Occipital lobe (tissue), 2 donors: Measurements from ENCODE around the gene GBX1. TPM values are rescaled to one million over a fixed set of nuclear protein-coding genes. Genes with fewer than 3 reads are reported as not detected.

ENCODE experiments used
- DNase-seq: peaks from one replicate; lab custom pipeline; 2025; lab: John Stamatoyannopoulos, UW
- total RNA-seq: library from RNA; depleted of rRNA; stranded (reverse); fragments of >200 nt; gene quantifications from one replicate; pipeline ENCODE4 v1.2.3, GENCODE V29; 2014

The GBX1 gene
- total RNA-seq, 1 donor from 2014 or later = not detected

DNA sequence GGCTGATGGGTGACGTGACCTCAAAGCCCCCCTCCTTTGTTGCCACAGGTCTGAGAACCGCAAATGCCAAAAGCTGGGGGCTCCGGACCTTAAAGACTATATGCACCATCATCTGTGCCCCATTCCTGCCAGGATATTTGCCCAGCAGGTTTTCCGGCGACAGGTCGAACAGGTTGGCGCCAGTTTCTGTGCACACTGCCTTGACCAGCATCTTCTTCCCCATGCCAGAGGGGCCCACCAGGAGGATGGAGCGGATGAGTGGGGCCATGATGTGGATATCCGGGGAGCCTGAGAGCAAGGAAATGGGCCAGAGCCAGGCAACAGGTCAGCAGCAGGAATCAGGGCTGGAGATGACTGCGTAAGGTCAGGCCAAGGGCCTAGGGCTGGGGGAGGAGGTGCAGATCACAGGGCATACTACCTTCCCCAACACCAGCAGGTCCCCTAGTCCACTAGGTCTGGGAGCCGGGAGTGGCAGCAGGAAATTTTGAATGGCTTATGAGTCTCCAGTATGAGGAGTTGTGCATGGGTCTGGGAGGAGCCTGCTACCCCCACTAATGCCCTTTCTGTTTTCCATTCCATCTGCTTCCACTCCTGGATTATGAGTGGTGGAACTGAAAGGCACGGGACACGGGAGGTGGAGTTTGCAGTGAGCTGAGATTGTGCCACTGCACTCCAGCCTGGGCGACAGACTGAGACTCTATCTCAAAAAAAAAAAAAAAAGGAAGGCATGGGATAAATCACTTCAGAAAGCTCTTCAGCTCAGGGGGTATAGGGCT, 25.9 kb upstream of the GBX1 start:
- DNase-seq = no peak

DNA sequence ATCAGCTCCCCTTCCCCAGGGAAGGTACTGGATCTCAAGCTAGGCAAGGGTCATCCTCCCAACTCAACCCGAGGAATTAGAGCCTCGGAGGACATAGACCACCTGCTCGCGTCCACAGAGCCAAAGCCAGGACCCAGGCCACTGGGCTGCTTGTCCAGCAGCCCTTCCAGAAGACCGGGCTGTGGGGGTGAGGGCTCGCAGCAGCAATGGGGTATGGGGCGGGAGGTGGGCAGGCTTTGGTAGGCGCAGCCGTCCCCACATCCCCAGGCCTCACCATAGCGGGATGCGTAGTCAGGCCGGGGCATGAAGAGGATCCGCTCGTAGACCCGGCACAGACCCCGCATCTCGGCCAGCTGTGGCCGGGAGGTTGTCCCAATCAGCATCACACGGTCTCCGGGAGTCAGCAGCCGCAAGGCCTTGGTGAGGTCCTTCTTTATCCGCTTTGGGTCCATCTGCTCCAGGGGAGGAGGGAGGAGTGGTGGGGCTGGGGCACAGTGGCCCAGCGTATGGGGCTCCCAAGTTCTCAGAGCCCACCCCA, 24.6 kb upstream of the GBX1 start:
- no peak for DNase-seq

DNA sequence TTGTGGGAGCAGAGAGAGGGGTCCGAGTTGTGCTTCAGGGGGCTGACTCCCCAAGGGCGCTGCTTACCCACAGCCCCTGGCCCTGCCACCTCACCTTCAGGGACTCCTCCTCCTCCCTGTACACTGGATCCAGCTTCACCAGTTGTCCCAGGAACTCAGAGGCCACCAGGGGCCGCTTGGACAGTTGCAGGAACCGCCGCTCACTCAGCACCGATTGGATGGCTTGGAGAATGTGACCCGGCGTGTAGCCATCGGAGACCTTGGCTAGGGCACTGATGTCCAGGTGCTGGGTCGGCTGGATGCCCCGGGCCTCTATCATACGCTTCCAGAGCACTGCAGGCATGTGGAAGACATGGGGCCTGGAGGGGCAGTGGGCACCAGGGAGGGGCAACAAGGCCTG, 24.1 kb upstream of the GBX1 start:
- DNase-seq = no peak

DNA sequence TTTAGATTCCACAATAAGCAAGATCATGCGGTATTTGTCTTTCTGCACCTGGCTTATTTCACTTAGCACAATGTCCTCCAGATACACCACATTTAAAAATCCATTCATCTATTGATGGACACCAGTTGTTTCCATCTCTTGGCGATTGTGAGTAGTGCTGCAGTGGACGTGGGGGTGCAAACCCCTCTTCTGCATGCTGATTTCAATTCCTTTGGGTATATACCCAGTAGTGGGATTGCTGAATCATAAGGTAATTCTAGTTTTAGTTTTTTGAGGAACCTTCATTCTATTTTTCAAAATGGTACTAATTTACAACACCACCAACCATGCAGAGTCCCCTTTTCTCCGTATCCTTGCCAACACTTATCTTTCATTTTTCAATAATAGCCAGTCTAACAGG, 21.5 kb upstream of the GBX1 start:
- no peak for DNase-seq

DNA sequence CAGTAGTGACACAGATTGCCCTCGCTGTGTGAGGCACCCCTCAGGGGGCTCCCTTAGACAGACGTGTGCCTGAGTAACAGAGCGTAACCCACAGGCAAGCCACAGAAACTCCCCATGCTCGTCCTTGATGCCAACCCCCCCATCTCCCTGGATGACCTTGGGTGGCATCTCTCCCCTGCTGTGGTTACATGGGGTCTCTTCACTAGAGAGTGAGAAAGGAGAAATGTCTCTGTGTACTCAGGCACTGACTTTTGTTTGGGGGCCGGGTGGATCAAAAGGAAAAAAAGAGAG, 20.7 kb upstream of the GBX1 start:
- DNase-seq = no peak

DNA sequence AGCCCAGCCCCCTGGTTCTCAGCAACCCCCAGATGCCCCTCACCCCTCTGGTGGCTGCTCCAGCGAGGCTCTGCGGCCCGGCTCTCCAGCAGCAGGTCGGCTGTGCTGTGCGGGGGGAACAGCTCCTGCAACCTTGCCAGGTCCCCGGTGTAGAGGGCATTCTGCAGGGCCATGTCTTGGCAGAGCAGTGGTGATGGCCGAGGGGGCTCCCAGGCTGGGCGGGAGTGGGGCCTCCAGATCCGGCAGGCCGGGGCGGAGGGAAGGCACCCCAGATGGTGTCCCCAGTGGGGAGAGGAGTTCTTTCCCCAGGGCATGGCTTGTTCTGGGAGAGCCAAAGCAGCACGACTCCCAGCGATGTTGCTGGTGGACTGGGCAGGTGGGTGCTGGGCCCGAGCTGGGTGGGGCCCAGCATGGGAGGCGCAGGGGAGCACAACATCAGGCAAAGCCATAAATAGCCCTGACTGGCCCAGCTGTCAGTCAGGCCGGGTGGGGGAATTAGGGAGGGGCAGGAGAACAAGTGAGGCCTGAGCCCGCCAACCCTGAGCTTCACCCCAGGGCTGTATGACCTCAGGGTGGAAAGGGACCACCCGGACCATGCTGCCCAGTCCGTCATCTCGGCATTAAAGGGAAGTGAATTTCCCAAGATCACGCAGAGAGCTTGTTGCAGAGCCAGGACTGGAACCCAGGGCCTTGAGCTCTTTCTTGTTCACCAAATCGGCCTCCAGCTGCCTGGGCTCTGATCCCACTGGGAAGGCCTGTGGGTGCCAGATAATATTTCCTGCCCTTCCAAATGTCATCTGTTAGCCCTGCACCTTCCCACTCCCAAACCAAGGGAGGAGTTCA, 20.1 kb upstream of the GBX1 start:
- DNase-seq = no peak

DNA sequence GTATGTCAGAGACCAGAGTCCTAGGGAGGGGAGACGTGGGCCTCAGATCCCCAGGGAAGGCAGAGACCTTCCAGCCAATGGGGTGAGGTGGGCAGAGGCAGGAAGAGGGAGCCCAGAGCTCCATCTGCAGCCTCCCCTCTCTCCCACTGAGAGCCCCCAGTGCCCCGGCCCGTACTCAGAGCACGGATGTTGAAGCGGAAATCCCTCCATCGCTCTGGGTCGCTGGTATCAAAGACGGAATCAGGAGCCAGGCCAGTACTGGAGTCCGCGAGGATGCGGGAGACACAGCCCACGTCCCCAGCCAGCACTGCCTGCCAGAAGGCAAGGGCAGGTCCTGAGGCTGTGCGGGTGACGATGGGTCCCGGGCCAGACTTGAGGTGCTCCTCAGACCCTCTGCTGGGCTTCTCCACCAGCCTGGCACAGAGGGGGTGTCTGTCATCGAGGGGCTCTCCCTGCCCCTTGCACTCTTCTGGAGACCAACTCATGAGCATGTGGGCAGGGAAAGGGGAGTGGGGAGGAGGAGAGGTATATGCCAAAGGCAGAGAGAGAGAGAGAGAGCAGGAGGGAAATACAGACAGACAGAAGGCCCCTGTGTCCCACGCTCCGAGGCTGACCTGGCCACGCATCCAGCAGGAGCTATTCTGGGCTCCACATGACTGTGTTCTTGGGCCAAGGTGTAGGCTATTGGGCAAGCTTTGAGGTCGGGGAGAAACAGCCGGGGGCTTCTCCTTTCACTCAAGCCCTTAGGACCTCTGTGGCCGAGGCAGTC, 19.3 kb upstream of the GBX1 start, which contains the start of gene ASB10:
ASB10 (minus strand) TSS at position 611 of the 769 bp plus-strand sequence; CDS start at position 491, 120 bp downstream.
- DNase-seq = no peak

DNA sequence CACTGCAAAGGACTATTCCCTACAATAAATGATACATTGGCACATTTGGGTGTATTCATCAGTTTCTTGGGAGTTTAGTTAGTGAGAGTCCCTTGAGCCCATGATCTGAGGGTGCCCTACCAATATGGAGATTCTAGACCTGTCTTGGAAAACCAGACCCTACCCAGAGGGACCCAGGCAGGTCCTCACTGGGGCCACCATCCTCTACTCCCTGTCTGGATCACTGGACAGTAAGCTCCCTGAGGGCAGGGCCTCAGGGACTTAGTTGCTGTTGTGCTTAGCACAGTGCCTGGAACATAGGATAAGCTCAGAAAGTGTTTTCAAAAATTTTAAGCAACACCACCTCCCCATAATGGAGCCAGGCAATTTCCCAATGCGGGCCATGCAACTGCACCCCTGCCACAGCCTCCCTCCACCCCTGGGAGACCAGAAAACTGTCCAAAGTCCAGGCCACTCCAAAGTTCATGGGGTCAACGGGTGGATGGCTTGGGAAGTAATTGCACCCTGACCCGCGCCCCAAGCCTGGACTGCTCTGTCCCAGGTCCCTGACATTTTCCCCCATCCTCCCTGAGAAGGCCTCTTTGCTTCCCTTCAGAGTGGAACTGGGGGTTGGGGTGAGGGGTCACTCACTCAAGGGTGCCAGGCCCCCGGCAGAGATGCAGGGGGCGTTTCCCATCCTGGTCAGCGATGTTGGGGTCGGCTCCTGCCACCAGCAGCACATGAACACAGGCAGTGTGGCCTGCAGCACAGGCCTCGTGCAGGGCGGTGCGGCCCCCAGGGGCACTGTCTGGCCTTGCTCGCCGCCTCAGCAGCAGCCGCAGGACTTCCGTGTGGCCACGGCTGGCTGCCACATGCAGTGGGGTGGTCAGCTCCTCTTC, 18.5 kb upstream of the GBX1 start:
- no peak for DNase-seq

DNA sequence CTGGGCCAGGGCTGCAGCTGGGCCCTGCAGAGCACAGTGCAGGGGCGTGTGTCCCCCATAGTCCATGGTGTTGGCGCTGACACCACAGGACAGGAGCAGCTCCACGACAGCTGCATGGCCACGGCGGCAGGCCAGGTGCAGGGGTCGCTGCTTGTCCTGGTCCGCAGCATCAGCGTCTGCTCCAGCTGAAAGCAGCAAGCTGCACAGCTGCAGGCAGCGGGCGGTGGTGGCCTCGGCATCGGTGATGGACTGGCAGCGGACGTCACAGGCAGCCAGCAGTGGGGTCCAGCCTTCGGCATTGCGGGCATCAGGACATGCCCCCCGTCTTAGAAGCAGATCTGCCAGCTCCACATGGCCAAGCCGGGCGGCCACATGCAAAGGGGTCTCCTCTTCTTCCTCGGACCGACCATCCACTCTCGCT, 13.5 kb upstream of the GBX1 start:
- DNase-seq = no peak

DNA sequence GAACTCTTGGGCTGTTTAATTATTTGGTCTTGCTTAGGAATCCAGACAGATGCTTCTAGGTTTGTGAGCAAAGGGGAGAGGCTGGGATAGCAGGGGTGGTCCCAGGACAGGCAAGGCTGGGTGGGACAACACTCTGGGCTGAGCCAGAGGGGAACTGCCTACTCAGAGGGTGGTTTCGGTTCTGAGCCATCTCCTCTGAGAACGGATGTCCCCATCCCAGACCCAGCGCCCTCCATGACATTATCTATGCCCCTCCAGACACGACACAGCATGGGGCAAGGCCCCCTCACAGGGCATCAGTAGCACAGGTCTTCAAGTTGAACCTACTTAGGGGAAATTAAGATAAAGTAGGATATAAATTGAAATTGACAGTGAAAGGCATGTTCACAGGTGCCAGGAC, 12.5 kb upstream of the GBX1 start:
- no peak for DNase-seq

DNA sequence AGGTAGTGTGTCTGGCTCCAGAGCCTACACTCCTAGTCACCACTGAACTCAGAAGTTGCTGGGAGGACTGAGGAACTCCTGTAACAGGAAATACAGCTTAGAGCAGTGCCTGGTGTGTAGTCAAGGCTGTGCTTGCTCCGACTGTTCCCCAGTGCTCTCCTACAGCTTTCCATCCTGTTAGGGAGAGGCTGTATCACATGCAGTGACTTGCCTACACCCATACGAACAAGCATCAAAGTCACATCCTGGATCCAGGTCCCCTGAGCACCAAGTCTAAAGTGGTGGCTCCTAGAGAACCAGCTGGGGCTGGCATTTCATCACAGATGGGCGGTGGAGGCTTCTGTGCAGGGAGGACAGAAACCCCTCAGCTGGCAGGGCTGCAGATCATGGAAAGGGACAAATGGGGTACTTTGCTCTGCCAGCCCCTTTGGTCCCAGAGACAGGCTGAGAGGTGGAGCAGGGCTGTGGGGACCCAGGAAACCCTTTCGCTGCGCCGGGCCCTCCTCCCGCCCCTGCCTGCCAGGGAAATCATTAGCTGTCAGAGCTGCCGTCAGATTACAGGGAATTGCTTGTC, 11.9 kb upstream of the GBX1 start:
- no peak for DNase-seq

DNA sequence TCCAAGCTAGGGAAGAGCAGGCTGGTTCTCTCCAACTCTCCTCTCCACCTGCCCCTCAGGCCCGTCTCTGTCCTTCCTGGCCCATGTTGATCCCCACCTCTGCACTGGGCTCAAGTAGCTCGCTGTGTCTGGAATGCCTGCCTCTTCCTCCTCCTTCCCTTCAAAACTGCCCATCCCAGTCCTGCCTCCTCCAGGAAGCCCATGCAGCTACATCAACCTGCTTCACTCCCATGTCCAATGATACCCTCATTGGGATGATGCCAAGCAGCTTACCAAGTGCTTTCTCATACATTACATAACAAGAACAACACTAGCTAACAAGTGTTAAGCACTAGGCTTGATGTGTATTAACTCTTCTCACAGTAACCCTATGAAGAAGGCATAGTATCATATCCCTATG, 11.3 kb upstream of the GBX1 start:
- no peak for DNase-seq

DNA sequence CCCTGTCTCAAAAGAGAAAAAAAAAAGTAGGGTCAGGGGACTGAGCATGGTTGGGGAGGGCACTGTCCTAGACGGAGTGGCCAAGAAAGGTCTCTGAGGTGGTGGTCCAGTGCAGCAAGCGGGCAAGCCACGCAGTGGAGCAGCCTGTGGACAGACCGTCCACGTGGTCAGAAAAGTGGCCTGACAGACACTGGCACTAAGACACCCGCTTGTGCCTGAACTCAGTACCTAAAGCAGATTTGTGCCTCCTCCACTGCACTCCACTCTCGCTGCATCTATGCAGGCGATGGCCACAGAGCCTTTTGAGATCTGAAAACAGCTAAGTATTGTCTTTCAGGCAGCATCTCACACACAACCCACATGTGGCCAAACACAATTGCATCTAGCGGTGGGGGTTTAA, 10.7 kb upstream of the GBX1 start:
- no peak for DNase-seq

DNA sequence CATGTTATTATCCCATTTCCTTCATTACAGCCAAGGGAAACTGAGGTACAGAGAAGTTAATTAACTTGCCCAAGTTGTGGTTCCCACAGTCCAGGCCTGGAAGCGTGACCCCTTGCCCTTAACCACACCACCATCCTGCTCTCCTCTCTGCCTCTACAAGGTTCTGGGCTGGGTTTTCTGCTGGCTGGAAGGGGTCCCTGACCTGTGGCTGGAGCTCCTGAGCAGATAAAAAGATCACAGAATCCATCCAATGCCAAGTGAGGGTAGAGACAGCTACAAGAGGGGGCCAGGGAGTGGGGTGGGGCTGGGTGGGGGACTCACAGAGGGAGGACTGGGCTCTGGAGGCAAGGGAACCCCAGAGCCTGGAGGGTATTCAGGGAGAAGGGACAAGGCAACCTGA, 9.8 kb upstream of the GBX1 start:
- no peak for DNase-seq

DNA sequence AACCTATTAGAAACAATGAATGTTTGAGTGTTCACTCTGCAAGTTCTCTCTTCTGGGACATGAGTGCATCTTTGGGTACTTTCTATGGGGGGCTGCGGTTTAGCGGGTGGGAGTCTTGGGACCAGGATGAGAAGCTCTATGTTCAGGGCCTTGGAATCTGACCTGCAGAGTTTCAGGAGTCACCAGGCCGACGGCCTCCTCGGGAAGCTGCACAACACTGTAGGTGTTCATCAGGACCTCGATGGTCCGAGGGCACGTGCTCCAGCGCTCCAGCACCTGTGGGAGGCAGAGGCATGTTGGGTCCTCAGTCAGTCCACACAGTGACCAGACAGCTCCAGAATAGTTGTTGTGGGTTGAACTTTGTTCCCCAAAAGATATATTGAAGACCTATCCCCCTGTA, 8.9 kb upstream of the GBX1 start:
- DNase-seq = no peak

DNA sequence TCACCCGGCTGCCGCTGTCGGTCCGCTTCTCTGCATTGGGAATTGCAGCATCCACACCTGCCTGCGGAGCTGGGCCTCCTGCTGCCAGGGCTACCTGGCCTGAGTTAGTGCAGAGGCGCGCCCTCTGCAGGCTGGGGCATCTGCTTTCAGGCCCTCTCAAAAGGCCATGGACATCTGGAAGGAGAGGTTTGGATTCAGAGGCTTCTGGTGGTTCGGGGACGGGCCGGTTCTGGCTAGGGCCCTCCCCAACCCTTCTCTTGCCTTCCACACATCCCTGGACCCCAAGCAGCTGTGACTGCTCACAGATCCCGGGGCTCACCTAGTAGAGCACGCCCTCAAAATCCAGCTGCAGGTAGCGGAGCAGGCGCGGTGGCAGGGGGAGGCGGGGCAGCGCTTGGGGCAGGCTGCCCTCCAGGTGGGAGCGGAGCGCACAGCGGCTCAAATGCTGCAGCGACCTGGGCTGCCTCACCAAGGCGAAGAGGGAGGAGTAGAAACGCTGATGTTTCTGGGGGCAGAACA, 8.4 kb upstream of the GBX1 start:
- DNase-seq = no peak

DNA sequence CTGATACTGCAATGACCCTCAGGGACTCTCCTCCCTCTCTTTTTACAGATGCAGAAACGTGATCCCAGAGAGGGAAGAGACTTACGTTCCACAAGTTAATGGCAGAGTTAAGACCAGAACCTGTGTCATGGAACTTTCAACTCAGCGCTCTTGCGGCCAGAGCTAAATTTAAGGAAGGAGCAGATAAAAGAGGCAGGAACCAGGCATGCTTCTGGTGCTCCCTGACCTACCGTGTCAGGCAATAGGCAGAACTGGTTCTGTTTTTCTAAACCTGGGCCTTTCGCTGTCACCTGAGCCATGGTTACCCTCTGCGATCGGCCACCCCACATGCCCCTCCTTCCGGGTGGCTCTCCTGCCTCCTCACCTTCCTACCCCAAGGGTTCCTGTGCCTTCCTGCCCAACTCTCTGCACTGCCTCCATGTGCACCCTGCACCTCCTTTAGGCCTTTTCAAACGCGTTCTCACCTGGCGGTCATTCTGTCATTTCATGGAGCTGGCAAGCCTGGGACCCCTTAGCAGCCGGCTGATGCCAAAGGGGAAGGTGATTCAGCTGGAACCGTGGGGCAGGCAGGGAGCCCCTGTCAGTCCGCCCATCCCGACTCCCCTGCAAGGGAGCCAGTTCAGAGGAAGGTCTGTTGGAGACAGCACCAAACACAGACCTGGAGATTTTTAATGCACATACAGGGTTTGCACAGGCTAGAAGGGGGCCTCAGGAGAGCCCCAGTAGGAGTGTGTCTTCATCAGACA, 7.7 kb upstream of the GBX1 start:
- DNase-seq = no peak

DNA sequence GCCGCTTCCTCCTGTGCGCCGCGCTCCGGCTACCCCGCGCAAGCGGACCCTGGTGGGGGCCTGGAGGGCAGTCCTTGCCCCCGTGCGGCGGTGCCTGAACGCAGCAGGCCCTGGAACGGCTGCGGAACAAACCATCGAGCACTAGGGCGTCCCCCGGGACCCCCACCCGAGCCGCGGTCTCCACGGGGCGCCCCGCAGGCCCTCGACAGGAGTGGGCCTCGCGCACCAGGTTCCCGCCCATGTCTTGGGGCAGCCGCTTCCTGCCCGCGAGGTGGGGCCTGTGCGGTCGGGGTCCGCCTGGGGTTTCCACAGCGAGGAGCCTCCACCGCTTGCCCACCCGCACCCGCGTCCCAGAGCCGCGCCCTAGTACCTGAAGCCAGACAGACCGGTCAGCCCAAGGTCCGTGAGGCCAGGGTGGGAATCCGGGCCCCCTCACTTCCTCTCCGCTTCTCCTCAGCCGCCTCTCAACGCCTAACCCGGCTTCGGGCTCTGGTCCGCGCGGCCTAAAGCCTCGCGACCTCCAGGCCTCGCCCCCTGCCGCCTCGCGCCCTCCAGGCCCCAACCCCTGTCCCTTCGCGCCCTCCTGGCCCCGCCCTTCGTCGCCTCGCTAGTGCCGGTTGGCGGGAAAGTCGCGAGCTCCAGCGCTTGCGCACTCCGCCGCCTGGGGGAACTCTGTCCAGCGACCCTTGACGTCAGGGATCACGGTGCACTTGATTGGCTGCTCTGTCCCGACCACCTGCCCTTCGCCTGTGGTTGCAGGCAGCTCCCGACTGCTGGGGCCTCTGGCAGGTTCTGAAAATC, 7.0 kb upstream of the GBX1 start:
- no peak for DNase-seq
